Lung (tissue), 12 donors: ENCODE measurements around the gene KCNE3. TPM values are rescaled to one million over a fixed set of nuclear protein-coding genes. Genes with fewer than 3 reads are reported as not detected.

ENCODE experiments used
- ATAC-seq: fragments of 200-7000 bp; cut with Tn5 transposase; one replicate; pipeline ENCODE4 v1.9.1; 2020; ENCODE audit warnings: moderate number of reproducible peaks; ENCODE audit not compliant: insufficient read depth, low FRiP score
- DNase-seq, 3 donors: peaks; one replicate each; pipeline ENCODE4 v3.0.0-alpha.2; 2013 to 2017
- H3K27ac ChIP-seq, 2 donors: one replicate each; pipeline ENCODE4 v1.5.1; 2013; ENCODE audit warnings: mild to moderate bottlenecking in 2 of 2, moderate library complexity in 2 of 2, control low read depth in 1 of 2, inconsistent platforms in 1 of 2, low read depth in 1 of 2, low read length in 1 of 2
- H3K27me3 ChIP-seq, 3 donors: one replicate each; pipeline ENCODE4 v1.5.1; 2013; ENCODE audit warnings: low read length in 2 of 3; ENCODE audit not compliant: control insufficient read depth in 3 of 3, insufficient read depth in 3 of 3
- H3K36me3 ChIP-seq, 4 donors: one replicate each; pipeline ENCODE4 v1.5.1; 2013; ENCODE audit warnings: low read length in 4 of 4, mild to moderate bottlenecking in 1 of 4, moderate library complexity in 1 of 4; ENCODE audit not compliant: control insufficient read depth in 4 of 4, insufficient read depth in 4 of 4
- H3K4me1 ChIP-seq, 5 donors: one replicate each; pipeline ENCODE4 v1.5.1; 2013; ENCODE audit warnings: low read length in 5 of 5, mild to moderate bottlenecking in 2 of 5, moderate library complexity in 1 of 5; ENCODE audit not compliant: control insufficient read depth in 5 of 5, insufficient read depth in 5 of 5
- H3K4me3 ChIP-seq: one replicate; pipeline ENCODE4 v1.5.1; 2013; ENCODE audit warnings: mild to moderate bottlenecking, control low read depth, moderate library complexity
- H3K9ac ChIP-seq, 2 donors: one replicate each; pipeline ENCODE4 v1.5.1; 2013; ENCODE audit warnings: low read length in 2 of 2, control low read depth in 1 of 2; ENCODE audit not compliant: insufficient read depth in 1 of 2
- H3K9me3 ChIP-seq, 4 donors: one replicate each; pipeline ENCODE4 v1.5.1; 2013; ENCODE audit warnings: low read length in 3 of 4, mild to moderate bottlenecking in 1 of 4, moderate library complexity in 1 of 4; ENCODE audit not compliant: control insufficient read depth in 4 of 4, insufficient read depth in 3 of 4
- CTCF ChIP-seq: IDR thresholded peaks from 2 replicates; pipeline ENCODE4 v1.5.1; 2012; ENCODE audit warnings: mild to moderate bottlenecking; ENCODE audit errors: control extremely low read depth, extremely low read depth
- WGBS, 2 donors: extraction: QIAGEN DNeasy Blood & Tissue Kit; methylation state at CpG; one replicate each; pipeline ENCODE4 v1.1.7; 2013; 5-methylcytosine and 5-hydroxymethylcytosine counted together
- polyA plus RNA-seq, 2 donors: library from polyadenylated mRNA; stranded (reverse); fragments of 200-250 nt; gene quantifications; one replicate each; pipeline ENCODE4 v1.2.1, GENCODE V29; 2013
- total RNA-seq, 2 donors: library from RNA; depleted of rRNA in 1 of 2; stranded (reverse); fragments of >200 nt in 1 of 2; gene quantifications; one replicate each; pipeline ENCODE4 v1.2.1, GENCODE V29; 2014 to 2021
- donor health status: control.
- donor health status: control.
- donor health status: Bipolar disorder and iron deficiency.
- donor health status: healthy.
- donor health status: DM: yes; HTN: yes; CAD: no.

KCNE3 gene
- total and polyA plus RNA-seq, 4 donors = 10.8 to 19.8 (median 14.4) TPM

- DNase-seq = no peak
- Histone ChIP-seq H3K36me3 (no peaks in the 10 kb centered on the region), H3K9ac (no peak overlapping the region), H3K4me1 (peaks cover 0 to 8% (median 0%) of the 10 kb centered on the region in 5 donors), H3K9me3 (no peaks in the 10 kb centered on the region), H3K4me3 (no peak overlapping the region), H3K27me3 (no peaks in the 10 kb centered on the region), H3K27ac (no peak overlapping the region)
- TF ChIP-seq CTCF = no peak
- 76 to 81% methylated on average over 9 of the region's 9 CpGs for WGBS, 2 donors
- ATAC-seq = no peak
Measured at GRCh38 chr11:74444173-74444826, 23.0 kb downstream of the KCNE3 start.

- no peaks in the 10 kb centered on the region for H3K27me3 ChIP-seq
- WGBS, 2 donors = 59 to 75% methylated on average over 8 of the region's 8 CpGs
- TF ChIP-seq CTCF = no peak
- no peak overlapping the region for H3K27ac ChIP-seq
- H3K4me3 ChIP-seq = no peak overlapping the region
- H3K36me3 ChIP-seq = no peaks in the 10 kb centered on the region
- H3K9me3 ChIP-seq = no peaks in the 10 kb centered on the region
- no peak for ATAC-seq
- no peak overlapping the region for H3K9ac ChIP-seq
- H3K4me1 ChIP-seq = peaks cover 0 to 8% (median 0%) of the 10 kb centered on the region in 5 donors
- peak in 1 of 3 donors; percentile 39 for DNase-seq
Measured at GRCh38 chr11:74443071-74443864, 24.1 kb downstream of the KCNE3 start.

- Histone ChIP-seq H3K4me3 (no peak overlapping the region), H3K4me1 (peaks cover 0 to 8% (median 0%) of the 10 kb centered on the region in 5 donors), H3K9ac (no peak overlapping the region), H3K27ac (no peak overlapping the region), H3K36me3 (no peaks in the 10 kb centered on the region), H3K27me3 (no peaks in the 10 kb centered on the region), H3K9me3 (no peaks in the 10 kb centered on the region)
- ATAC-seq = no peak
- WGBS, 2 donors = 64 to 80% methylated on average over 3 of the region's 3 CpGs
- no peak for DNase-seq
- TF ChIP-seq CTCF = no peak
Measured at GRCh38 chr11:74442636-74443035, 24.7 kb downstream of the KCNE3 start.
